SK-N-SH (cell line): ENCODE measurements around the gene NHLRC2. TPM values are rescaled to one million over a fixed set of nuclear protein-coding genes. Genes with fewer than 3 reads are reported as not detected.
A peak's percentile ranks its signal among the peaks of the same experiment; 100 is the strongest.
"Not testable (repeated sequence)": the region's sequence is repeated elsewhere in the genome, so short reads cannot be mapped to it uniquely, and the experiment has no call there.

ENCODE experiments used
- CTCF ChIA-PET: fragments of 300-600, 350-600 bp; formaldehyde crosslinking; extraction: SDS; loops from one replicate; lab custom pipeline; 2021; lab: Yijun Ruan, JAX
- POLR2A ChIA-PET: fragments of 350-600 bp; sonication (Branson Sonifier 250); formaldehyde crosslinking; extraction: SDS; loops from one replicate; lab custom pipeline; 2020; ENCODE audit warnings: antibody characterized with exemption, inconsistent platforms; lab: Yijun Ruan, JAX
- DNase-seq: peaks from one replicate; pipeline ENCODE4 v3.0.0; 2012
- H2AFZ ChIP-seq: fragments of 200-600 bp; sonication (generic); 2 replicates; pipeline ENCODE4 v1.8.1; 2016; ENCODE audit warnings: antibody characterized with exemption, mild to moderate bottlenecking, low read depth
- H3F3A ChIP-seq: fragments of 200-600 bp; sonication (generic); replicated peaks from 2 replicates; pipeline ENCODE3; 2016; ENCODE audit warnings: antibody characterized with exemption, mild to moderate bottlenecking; ENCODE audit not compliant: insufficient read depth
- H3K27ac ChIP-seq, 2 experiments: fragments of 200-500 bp in 1 of 2; fragments of 200-600 bp in 1 of 2; sonication (Bioruptor generic) in 1 of 2; sonication (generic), shearing (Covaris generic) in 1 of 2; 2 replicates each; pipeline versions ENCODE4 v1.5.1 to v1.6.1; 2014 to 2016; ENCODE audit warnings: low read depth in 2 of 2, inconsistent platforms in 1 of 2, low read length in 1 of 2, mild to moderate bottlenecking in 1 of 2, mixed read lengths in 1 of 2
- H3K27me3 ChIP-seq: fragments of 200-600 bp; sonication (generic), shearing (Covaris generic); 2 replicates; pipeline ENCODE4 v1.6.1; 2016; ENCODE audit warnings: mixed run types; ENCODE audit not compliant: insufficient read depth
- H3K36me3 ChIP-seq, 2 experiments: fragments of 200-500 bp in 1 of 2; fragments of 200-600 bp in 1 of 2; sonication (Bioruptor generic) in 1 of 2; sonication (generic) in 1 of 2; replicated peaks in 1 of 2; 2 replicates each; pipeline versions ENCODE3 to v1.5.1; 2014 to 2016; ENCODE audit warnings: low read length in 1 of 2, mild to moderate bottlenecking in 1 of 2; ENCODE audit not compliant: insufficient read depth in 2 of 2, control insufficient read depth in 1 of 2
- H3K4me1 ChIP-seq, 2 experiments: fragments of 200-500 bp in 1 of 2; fragments of 200-600 bp in 1 of 2; sonication (Bioruptor generic) in 1 of 2; sonication (generic), shearing (Covaris generic) in 1 of 2; 2 replicates each; pipeline versions ENCODE4 v1.5.1 to v1.6.1; 2014 to 2016; ENCODE audit warnings: low read depth in 1 of 2, low read length in 1 of 2, mixed run types in 1 of 2; ENCODE audit not compliant: insufficient read depth in 2 of 2, control insufficient read depth in 1 of 2
- H3K4me2 ChIP-seq: fragments of 200-600 bp; sonication (generic), shearing (Covaris generic); 2 replicates; pipeline ENCODE4 v1.6.1; 2017; ENCODE audit warnings: mixed run types
- H3K4me3 ChIP-seq, 2 experiments: fragments of 200-500 bp in 1 of 2; fragments of 200-600 bp in 1 of 2; sonication (Bioruptor generic) in 1 of 2; sonication (generic), shearing (Covaris generic) in 1 of 2; 2 replicates each; pipeline versions ENCODE4 v1.5.1 to v1.8.1; 2014 to 2016; ENCODE audit warnings: low read depth in 2 of 2, inconsistent platforms in 1 of 2, low read length in 1 of 2, mild to moderate bottlenecking in 1 of 2, mixed read lengths in 1 of 2, moderate library complexity in 1 of 2
- H3K79me2 ChIP-seq: fragments of 200-600 bp; sonication (generic); 2 replicates; pipeline ENCODE4 v1.8.1; 2017; ENCODE audit warnings: mild to moderate bottlenecking; ENCODE audit not compliant: insufficient read depth
- H3K9ac ChIP-seq: fragments of 200-600 bp; sonication (generic); 2 replicates; pipeline ENCODE4 v1.6.1; 2017; ENCODE audit warnings: mixed run types
- H3K9me2 ChIP-seq: fragments of 200-600 bp; sonication (generic); 2 replicates; pipeline ENCODE4 v1.6.1; 2017; ENCODE audit warnings: mixed run types
- H3K9me3 ChIP-seq: fragments of 200-600 bp; sonication (generic); 2 replicates; pipeline ENCODE4 v1.6.1; 2017; ENCODE audit warnings: mixed run types, mild to moderate bottlenecking, moderate library complexity
- H4K20me1 ChIP-seq: fragments of 200-600 bp; sonication (generic); 2 replicates; pipeline ENCODE4 v1.6.1; 2017; ENCODE audit warnings: mild to moderate bottlenecking, mixed run types; ENCODE audit not compliant: insufficient read depth
- CHD2 ChIP-seq: fragments of 150-350 bp; IDR thresholded peaks from 2 replicates; pipeline ENCODE4 v1.6.1; 2018; ENCODE audit warnings: low read length; ENCODE audit not compliant: partially characterized antibody
- EP300 ChIP-seq, 2 experiments: IDR thresholded peaks; 2 replicates each; pipeline versions ENCODE4 v1.4.0 to v1.6.1; 2012; ENCODE audit warnings: borderline replicate concordance in 1 of 2, low read depth in 1 of 2, low read length in 1 of 2
- FOXJ3 ChIP-seq: sonication (generic); formaldehyde crosslinking; IDR thresholded peaks from 2 replicates; pipeline ENCODE4 v1.5.1; 2020; ENCODE audit warnings: mild to moderate bottlenecking, missing genetic modification reagents
- FOXM1 ChIP-seq: IDR thresholded peaks from 2 replicates; pipeline ENCODE4 v1.4.0; 2012; ENCODE audit warnings: low read depth, mild to moderate bottlenecking
- GABPA ChIP-seq: IDR thresholded peaks from 2 replicates; pipeline ENCODE4 v1.4.0; 2012; ENCODE audit warnings: low read depth, mild to moderate bottlenecking
- GATA2 ChIP-seq: sonication (generic); formaldehyde crosslinking; IDR thresholded peaks from 2 replicates; pipeline ENCODE4 v1.5.0; 2020; ENCODE audit warnings: mild to moderate bottlenecking, missing genetic modification reagents
- JUND ChIP-seq: IDR thresholded peaks from 2 replicates; pipeline ENCODE4 v1.4.0; 2012
- MAX ChIP-seq: IDR thresholded peaks from 2 replicates; pipeline ENCODE4 v1.4.0; 2012; ENCODE audit warnings: low read depth
- MEF2A ChIP-seq: IDR thresholded peaks from 2 replicates; pipeline ENCODE4 v1.4.0; 2012; ENCODE audit warnings: low read depth, borderline replicate concordance
- MXI1 ChIP-seq: IDR thresholded peaks from 2 replicates; pipeline ENCODE4 v1.6.1; 2012; ENCODE audit warnings: mild to moderate bottlenecking, low read depth, low read length, improper control_type of control experiment
- NFIC ChIP-seq: IDR thresholded peaks from 2 replicates; pipeline ENCODE4 v1.4.0; 2012; ENCODE audit warnings: borderline replicate concordance
- NRF1 ChIP-seq: IDR thresholded peaks from 2 replicates; pipeline ENCODE4 v1.6.1; 2012; ENCODE audit warnings: low read depth, mild to moderate bottlenecking, low read length
- PBX3 ChIP-seq: IDR thresholded peaks from 2 replicates; pipeline ENCODE4; 2012
- RAD21 ChIP-seq: IDR thresholded peaks from 2 replicates; pipeline ENCODE4 v1.6.1; 2012; ENCODE audit warnings: mild to moderate bottlenecking, low read length
- RXRA ChIP-seq: IDR thresholded peaks from 2 replicates; pipeline ENCODE4 v1.4.0; 2012; ENCODE audit warnings: low read depth, mild to moderate bottlenecking, borderline replicate concordance
- SMC3 ChIP-seq: IDR thresholded peaks from 2 replicates; pipeline ENCODE4 v1.6.1; 2012; ENCODE audit warnings: low read depth, low read length, improper control_type of control experiment
- TEAD4 ChIP-seq: IDR thresholded peaks from 2 replicates; pipeline ENCODE4 v1.4.0; 2012; ENCODE audit warnings: mild to moderate bottlenecking, borderline replicate concordance; ENCODE audit not compliant: insufficient read depth
- USF2 ChIP-seq: fragments of 150-350 bp; IDR thresholded peaks from 2 replicates; pipeline ENCODE4 v1.6.1; 2017; ENCODE audit warnings: antibody characterized with exemption, low read length, low read depth, borderline replicate concordance
- YY1 ChIP-seq: IDR thresholded peaks from 2 replicates; pipeline ENCODE4 v1.4.0; 2012; ENCODE audit warnings: low read depth, mild to moderate bottlenecking
- WGBS: methylation state at CpG from one replicate; pipeline ENCODE4 v1.1.6; 2017; ENCODE audit warnings: low lambda C conversion rate; 5-methylcytosine and 5-hydroxymethylcytosine counted together
- polyA plus RNA-seq, 3 experiments: library from polyadenylated mRNA; depleted of rRNA; stranded (reverse); fragments of >200 nt; gene quantifications; 2 replicates each; pipeline ENCODE4 v1.2.3, GENCODE V29; 2012
- TF ChIP-seq, protein P1 (sequence below): IDR thresholded peaks from 2 replicates; pipeline ENCODE4 v1.6.1; 2012; ENCODE audit warnings: mild to moderate bottlenecking, low read depth, low read length, moderate library complexity

Gene NHLRC2
- polyA plus RNA-seq, 1 of the 3 experiments (the other 2 are of a cell fraction), result 2.8 TPM

DNA sequence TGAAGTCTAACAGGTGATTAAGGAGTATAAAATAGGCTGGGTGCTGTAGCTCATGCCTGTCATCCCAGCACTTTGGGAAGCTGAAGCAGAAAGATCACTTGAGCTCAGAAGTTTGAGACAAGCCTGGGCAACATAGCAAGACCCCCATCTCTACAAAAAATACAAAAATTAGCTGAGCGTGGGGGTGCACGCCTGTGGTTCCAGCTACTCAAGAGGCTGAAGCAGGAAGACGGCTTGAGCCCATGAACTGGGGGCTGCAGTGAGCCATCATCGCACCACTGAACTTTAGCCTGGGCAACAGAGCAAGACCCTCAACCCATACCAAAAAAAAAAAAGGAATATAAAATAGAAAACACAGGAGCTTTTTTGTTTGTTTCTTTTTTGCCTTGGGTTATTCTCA, 48.0 kb upstream of the NHLRC2 start (continued):
- TF ChIP-seq SMC3 (no peak), NRF1 (no peak)

DNA sequence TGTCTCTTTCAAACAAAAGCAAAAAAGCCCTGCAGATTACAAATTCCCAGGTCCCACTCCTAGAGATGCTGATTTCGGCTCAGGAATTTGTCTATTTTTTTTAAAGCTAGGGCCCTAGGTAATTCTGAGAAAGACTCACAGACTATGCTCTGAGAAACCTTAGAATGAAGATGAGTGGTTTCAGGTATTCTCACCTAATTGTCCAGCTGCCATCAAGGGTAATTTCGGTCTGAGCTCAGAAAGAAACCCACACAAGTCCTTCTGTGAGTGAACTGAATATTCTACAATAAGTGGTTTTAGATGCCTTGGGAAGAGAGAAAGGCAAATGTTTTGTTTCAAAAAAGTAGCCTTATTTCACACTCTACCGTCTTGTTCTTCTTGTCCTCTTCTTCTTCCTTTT, 46.3 kb upstream of the NHLRC2 start:
- POLR2A ChIA-PET, result no interaction called here
- Histone ChIP-seq H3K79me2 (no peaks in the 10 kb centered on the region), H3F3A (no peaks in the 10 kb centered on the region), H3K9me3 (no peaks in the 10 kb centered on the region), H3K36me3 (no peaks in the 10 kb centered on the region), H3K4me2 (no peak overlapping the region), H4K20me1 (no peaks in the 10 kb centered on the region), H3K4me1 (no peaks in the 10 kb centered on the region), H3K9ac (no peak overlapping the region), H2AFZ (0 out of 2 replicates have a peak overlapping the region, but pooled peaks have one; percentile 14), H3K27me3 (peaks cover 20% of the 10 kb centered on the region), H3K4me3 (no peak overlapping the region), H3K27ac (no peak overlapping the region)
- CTCF ChIA-PET, result interaction anchor here (1.1 to 2.5 kb wide), 3 partner anchors 9 to 295 kb away, joined by 3 to 10 read pairs (median 3); no protein-coding TSS in a partner anchor
- DNase-seq, result no peak
- TF ChIP-seq RAD21, result no peak
- no peak for TF ChIP-seq CHD2
- TF ChIP-seq, protein P1, sequence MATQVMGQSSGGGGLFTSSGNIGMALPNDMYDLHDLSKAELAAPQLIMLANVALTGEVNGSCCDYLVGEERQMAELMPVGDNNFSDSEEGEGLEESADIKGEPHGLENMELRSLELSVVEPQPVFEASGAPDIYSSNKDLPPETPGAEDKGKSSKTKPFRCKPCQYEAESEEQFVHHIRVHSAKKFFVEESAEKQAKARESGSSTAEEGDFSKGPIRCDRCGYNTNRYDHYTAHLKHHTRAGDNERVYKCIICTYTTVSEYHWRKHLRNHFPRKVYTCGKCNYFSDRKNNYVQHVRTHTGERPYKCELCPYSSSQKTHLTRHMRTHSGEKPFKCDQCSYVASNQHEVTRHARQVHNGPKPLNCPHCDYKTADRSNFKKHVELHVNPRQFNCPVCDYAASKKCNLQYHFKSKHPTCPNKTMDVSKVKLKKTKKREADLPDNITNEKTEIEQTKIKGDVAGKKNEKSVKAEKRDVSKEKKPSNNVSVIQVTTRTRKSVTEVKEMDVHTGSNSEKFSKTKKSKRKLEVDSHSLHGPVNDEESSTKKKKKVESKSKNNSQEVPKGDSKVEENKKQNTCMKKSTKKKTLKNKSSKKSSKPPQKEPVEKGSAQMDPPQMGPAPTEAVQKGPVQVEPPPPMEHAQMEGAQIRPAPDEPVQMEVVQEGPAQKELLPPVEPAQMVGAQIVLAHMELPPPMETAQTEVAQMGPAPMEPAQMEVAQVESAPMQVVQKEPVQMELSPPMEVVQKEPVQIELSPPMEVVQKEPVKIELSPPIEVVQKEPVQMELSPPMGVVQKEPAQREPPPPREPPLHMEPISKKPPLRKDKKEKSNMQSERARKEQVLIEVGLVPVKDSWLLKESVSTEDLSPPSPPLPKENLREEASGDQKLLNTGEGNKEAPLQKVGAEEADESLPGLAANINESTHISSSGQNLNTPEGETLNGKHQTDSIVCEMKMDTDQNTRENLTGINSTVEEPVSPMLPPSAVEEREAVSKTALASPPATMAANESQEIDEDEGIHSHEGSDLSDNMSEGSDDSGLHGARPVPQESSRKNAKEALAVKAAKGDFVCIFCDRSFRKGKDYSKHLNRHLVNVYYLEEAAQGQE, result no peak
- TF ChIP-seq NFIC, result no peak
- TF ChIP-seq YY1, result no peak
- TF ChIP-seq MXI1, result no peak
- TF ChIP-seq FOXJ3, result no peak
- no peak for TF ChIP-seq JUND
- no peak for TF ChIP-seq FOXM1
- no peak for TF ChIP-seq MEF2A
- TF ChIP-seq TEAD4, result no peak
- no peak for TF ChIP-seq GABPA
- TF ChIP-seq EP300 (IDR thresholded peaks at IDR 0.05; ENCODE audit: borderline replicate concordance in 1 of 2, low read depth in 1 of 2, low read length in 1 of 2), result no peak
- TF ChIP-seq RXRA, result no peak
- no peak for TF ChIP-seq USF2
- TF ChIP-seq MAX, result no peak
- TF ChIP-seq GATA2, result no peak
- TF ChIP-seq PBX3, result no peak
- TF ChIP-seq, all 33 proteins: peak for 0
- H3K9me2 ChIP-seq, result no peaks in the 10 kb centered on the region
- WGBS, result 21% methylated on average over 3 of the region's 3 CpGs

- H3K4me2 ChIP-seq, POLR2A ChIA-PET, H2AFZ ChIP-seq, H3K9ac ChIP-seq, H3K4me3 ChIP-seq, H3K36me3 ChIP-seq, H3K27me3 ChIP-seq, H3K9me2 ChIP-seq, DNase-seq, H3K9me3 ChIP-seq, H4K20me1 ChIP-seq, H3F3A ChIP-seq, H3K27ac ChIP-seq, H3K79me2 ChIP-seq, H3K4me1 ChIP-seq: not testable (repeated sequence)
- WGBS, result 74% methylated on average over 1 of the region's 1 CpG
- CTCF ChIA-PET, result interaction anchor here (1.3 to 2.5 kb wide), 2 partner anchors 16 to 110 kb away, joined by 3 to 8 read pairs; no protein-coding TSS in a partner anchor
Measured at GRCh38 chr10:113814700-113815099, 39.8 kb upstream of the NHLRC2 start.
